GM21529 (cell line): Measurements from ENCODE around the gene BEND5.

Experiments used
- ATAC-seq: cut with Tn5 transposase; IDR thresholded peaks from one replicate; pipeline ENCODE4 v1.9.1; 2021; ENCODE audit not compliant: unreplicated experiment

Gene BEND5

DNA sequence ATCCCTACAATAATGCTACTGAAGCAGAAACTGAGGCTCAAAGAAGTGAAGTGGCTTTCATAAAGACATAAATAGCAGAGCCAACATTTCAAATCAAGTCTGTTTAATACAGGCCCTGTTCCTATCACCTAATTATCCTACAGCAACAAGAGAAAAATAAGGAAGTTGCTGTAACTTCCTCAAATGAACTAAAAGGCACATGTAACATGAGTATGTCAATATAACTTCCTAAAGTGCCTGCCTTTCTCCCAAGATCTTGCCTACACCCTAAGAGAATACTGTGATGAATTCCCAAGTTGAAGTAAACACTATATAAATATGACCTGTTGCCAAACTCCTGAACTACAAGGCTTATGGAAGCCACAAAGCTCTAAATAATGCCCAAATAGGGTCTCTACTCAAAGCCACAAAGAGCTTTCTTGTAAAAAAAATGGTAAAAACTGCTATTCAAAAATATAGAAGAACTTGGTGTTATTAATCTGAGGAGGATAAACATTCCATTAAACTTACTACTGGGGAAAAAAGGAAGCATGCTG, 8.6 kb downstream of the BEND5 start:
- ATAC-seq = no peak

DNA sequence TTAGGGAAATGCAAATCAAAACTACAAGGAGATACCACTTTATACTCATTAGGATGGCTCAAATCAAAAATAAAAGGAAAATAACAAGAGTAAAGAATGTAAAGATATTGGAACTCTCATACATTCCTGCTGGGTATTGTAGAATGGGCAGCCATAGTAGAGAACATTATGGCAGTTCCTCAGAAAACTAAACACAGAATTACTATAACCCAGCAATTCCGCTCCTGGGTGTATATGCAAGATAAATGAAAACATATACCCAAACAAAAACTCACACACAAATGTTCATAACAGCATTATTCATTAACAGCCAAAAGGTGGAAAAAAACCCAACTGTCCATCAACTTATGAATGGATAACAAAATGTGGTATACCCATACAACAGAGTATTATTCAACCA, 11.4 kb downstream of the BEND5 start:
- no peak for ATAC-seq

DNA sequence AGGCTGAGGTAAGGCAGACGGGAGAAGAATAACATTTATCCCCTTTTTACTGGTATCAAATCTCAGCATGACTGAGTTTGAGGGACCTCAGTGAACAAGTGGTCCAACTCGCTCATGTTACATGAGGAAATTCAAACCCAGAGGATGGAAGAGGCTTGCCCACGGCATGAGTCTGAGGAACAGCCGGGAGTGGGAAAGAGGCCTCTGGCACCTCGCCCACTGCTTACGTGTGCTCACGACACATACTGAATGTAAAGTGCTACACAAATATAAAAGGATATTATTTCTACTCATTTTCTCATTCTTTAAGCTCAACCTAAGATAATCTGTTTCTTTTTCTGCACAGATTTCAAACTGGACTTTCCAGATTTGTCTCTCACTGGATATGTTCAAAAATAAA, 14.7 kb downstream of the BEND5 start:
- ATAC-seq = no peak

GRCh38 chr1:48761411-48761810, 15.3 kb downstream of the BEND5 start:
- ATAC-seq = no peak

DNA sequence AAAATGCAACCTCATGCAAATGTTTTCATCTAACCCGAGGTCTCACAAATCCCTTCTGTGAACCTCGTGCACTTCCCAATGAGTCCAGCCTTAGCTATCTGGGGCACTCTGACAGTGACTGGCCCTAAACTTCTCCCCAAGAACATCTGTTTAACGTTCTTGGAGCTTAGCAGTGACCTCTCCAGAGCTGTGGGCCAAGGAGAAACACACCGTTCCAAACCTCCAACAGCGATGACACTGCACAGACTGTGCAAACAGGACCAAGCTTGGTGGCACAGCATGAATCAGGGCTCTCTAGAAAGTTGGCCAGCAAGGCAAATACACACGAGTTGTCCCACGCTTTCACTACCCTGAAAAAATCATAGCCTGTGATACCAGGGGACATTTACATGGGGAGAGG, 15.8 kb downstream of the BEND5 start:
- ATAC-seq = no peak

DNA sequence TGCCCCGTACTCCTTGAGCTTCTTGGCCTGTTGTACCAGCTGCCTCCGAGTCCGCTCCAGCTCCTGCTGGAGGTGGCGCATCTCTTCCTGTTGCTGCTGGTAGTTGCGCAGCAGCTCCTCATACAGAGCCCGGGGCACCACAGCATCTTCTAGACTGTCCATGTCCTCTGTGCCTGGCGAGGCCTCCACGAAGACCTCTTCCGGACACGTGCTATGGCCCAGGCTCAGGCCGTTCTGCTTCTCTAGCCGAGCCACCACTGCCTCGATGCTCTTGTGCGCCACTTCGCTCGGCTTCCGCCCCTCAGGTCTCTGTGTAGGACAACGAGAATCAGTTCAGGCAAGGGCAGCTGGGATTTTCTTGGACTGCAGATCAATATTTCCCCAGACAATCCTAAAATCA, 17.7 kb downstream of the BEND5 start:
- ATAC-seq = no peak

GRCh38 chr1:48757363-48757762, 19.3 kb downstream of the BEND5 start:
- ATAC-seq = no peak

- no peak for ATAC-seq
Observed at GRCh38 chr1:48756683-48757316, 19.9 kb downstream of the BEND5 start.

GRCh38 chr1:48753293-48753692, 23.4 kb downstream of the BEND5 start:
- ATAC-seq = no peak

DNA sequence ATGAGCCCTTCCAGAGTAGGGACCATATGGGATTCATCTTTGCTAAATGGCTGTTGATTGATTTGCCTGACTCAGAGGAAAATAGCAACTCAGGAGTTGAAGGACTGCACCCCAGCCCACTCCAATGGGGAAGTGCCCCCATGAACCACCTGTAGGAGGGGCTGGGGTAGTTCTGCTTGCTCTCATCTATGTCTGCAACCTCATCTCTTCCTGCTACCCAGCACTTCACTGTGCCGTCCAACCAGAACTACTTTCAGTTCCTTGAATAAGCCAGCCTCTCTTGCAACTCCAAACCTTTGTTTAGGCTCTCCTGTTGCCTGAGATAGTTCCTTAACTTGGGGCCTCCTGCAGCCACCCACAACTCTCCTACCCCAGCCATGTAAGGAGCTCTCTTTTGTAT, 26.6 kb downstream of the BEND5 start:
- ATAC-seq = peak; percentile 83

DNA sequence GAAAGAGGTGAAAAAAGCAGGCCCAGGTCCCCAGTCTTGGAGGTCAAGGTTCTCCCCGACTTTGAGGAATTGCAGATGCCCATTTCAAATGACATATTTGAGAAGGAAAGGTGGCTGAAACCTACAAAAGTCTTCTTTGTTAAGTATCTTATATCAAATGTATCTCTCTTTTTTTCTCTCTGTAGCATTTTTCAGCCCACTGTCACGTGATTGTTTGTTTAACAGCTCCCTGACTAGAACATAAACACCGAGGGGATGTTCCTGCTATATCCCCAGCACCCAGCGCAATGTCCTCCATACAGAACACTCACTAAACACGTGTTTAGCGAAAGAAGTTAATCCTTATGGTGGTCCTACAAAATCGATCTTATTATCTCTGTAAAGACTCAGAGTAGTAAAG, 27.6 kb downstream of the BEND5 start:
- ATAC-seq = no peak

GRCh38 chr1:48746906-48747305, 29.8 kb downstream of the BEND5 start:
- no peak for ATAC-seq

DNA sequence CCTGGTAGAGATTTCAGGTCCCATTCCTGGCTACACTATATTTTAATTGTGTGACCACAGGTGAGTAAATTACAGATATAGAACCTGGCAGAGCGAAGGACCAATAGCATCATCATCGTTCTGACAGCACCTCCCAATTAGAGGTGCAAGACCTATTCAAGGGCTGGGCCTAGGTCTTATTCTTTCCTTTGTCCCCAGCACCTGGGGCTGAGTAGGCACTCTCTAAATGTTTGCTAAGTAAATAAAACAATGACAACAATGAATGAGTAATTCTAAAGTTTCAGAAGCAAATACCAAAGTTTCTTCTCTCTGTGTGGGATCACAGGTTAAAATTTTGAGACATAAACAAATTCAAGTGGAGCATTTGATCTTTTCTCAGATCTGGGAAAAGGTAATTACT, 32.7 kb downstream of the BEND5 start:
- ATAC-seq = no peak

DNA sequence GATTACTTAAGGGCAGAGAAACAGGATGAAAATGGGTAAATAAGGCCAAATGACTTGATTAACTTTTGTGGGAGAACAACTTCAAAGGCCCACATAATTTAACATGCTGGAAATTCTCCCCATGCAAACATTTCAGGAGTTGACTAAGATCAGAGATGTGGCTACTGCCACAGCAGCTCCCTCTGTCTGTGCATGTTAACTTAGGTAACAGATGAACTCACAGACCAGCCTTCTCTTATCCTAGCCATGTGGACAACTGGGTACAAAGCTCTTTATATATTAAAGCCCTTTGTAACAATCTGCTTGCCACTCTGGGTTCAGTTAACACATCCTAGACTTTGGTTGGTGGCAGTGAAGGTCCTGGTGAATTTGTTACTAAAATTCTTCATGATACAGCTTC, 33.2 kb downstream of the BEND5 start:
- no peak for ATAC-seq

DNA sequence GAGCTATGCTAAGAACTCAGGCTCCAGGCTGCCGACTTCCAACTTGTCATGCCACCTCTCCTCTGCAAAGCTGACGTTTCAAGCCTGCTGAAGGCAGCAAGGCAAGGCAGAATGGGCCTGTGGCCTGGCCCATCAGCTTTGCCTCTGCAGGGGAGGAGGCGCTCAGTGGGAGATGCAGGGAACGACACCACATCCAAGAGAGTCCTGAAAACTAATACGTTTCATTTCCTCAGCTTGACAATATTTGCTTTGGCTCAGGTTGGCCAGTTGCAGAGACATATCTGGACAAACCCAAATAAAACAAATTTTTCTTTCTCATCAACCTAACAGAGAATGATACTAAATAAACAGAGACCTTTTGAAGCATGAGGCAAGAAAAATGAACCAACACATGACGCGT, 35.3 kb downstream of the BEND5 start:
- no peak for ATAC-seq

DNA sequence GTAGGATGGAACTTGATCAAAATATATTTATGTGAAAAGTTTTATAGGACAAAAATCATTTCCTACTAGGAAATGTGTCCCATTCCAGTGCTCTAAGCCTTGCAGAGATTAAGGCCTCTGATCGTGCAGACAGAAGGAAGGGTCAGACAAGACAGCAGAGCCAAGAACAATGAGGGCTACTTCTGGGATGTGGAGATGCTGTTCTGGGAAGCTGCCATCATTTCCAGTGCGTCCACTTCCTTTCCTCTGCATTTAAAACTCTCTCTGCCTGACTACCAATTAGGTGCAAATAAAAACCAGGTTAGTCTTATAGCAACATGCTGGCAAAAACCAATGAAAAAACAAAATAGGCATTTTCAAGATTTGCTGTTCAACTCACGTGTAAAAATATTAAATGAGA, 36.1 kb downstream of the BEND5 start:
- no peak for ATAC-seq

- ATAC-seq = no peak
Observed at GRCh38 chr1:48739091-48739490, 37.6 kb downstream of the BEND5 start.

DNA sequence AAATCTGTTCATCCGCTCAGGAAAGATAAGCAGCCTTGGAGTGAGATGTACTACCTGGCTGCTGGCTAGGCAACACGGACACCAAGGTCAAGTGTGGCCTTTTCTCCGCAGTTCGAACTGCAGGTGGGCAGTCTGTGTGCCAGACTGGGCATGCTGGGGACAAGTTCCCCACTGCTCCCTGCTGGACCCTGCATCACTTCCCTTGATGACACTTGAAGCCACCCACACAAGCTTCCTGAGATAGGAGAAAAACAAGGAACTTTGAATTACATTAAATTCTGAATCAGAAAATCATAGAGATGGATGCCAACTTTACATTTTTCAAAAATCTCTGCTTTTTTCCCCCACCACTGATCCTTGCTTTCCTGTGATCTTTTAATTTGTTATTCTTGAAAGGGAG, 38.3 kb downstream of the BEND5 start:
- no peak for ATAC-seq

GRCh38 chr1:48735796-48736195, 40.9 kb downstream of the BEND5 start:
- ATAC-seq = no peak

- ATAC-seq = peak; percentile 69
Observed at GRCh38 chr1:48730164-48730910, 46.4 kb downstream of the BEND5 start.

GRCh38 chr1:48728584-48728983, 48.1 kb downstream of the BEND5 start:
- ATAC-seq = no peak

GRCh38 chr1:48726557-48727215, 50.0 kb downstream of the BEND5 start:
- ATAC-seq = no peak
